Endothelial cell of umbilical vein (primary cell): ENCODE results near the gene ATP6V0D1.

Experiments
- POLR2A ChIP-seq: IDR thresholded peaks from 2 replicates; pipeline ENCODE4 v1.6.1; 2012; ENCODE audit warnings: low read depth, mild to moderate bottlenecking, control low read depth, low read length
- POLR2AphosphoS5 ChIP-seq: IDR thresholded peaks from 2 replicates; pipeline ENCODE4 v1.6.1; 2012; ENCODE audit warnings: low read depth, mild to moderate bottlenecking, control low read depth, low read length, moderate library complexity; ENCODE audit not compliant: insufficient read depth
- TF ChIP-seq, protein P1 (sequence below), 2 donors: IDR thresholded peaks; 1 replicate in 1 of 2; 2 replicates in 1 of 2; pipeline ENCODE4 v1.5.1; 2011; ENCODE audit warnings: low read length in 2 of 2, mild to moderate bottlenecking in 2 of 2, moderate library complexity in 2 of 2, control low read depth in 1 of 2, inconsistent platforms in 1 of 2, low read depth in 1 of 2; ENCODE audit not compliant: insufficient read depth in 1 of 2; ENCODE audit errors: extremely low read depth in 1 of 2
- TF ChIP-seq, protein P2 (sequence below): IDR thresholded peaks from 2 replicates; pipeline ENCODE4 v1.6.1; 2011; ENCODE audit not compliant: insufficient read depth, insufficient read length

- TF ChIP-seq POLR2A: no peak
- TF ChIP-seq, protein P1, sequence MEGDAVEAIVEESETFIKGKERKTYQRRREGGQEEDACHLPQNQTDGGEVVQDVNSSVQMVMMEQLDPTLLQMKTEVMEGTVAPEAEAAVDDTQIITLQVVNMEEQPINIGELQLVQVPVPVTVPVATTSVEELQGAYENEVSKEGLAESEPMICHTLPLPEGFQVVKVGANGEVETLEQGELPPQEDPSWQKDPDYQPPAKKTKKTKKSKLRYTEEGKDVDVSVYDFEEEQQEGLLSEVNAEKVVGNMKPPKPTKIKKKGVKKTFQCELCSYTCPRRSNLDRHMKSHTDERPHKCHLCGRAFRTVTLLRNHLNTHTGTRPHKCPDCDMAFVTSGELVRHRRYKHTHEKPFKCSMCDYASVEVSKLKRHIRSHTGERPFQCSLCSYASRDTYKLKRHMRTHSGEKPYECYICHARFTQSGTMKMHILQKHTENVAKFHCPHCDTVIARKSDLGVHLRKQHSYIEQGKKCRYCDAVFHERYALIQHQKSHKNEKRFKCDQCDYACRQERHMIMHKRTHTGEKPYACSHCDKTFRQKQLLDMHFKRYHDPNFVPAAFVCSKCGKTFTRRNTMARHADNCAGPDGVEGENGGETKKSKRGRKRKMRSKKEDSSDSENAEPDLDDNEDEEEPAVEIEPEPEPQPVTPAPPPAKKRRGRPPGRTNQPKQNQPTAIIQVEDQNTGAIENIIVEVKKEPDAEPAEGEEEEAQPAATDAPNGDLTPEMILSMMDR (IDR thresholded peaks at IDR 0.05; ENCODE audit: extremely low read depth in 1 of 2, insufficient read depth in 1 of 2, low read depth in 1 of 2, low read length in 2 of 2): no peak
- TF ChIP-seq, protein P2, sequence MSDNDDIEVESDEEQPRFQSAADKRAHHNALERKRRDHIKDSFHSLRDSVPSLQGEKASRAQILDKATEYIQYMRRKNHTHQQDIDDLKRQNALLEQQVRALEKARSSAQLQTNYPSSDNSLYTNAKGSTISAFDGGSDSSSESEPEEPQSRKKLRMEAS: no peak
- TF ChIP-seq POLR2AphosphoS5: no peak
These were observed 33.9 kb downstream of the ATP6V0D1 start for GRCh38 chr16:67446968-67447507.
